Measurements from ENCODE around the gene LAMA3.

DNA sequence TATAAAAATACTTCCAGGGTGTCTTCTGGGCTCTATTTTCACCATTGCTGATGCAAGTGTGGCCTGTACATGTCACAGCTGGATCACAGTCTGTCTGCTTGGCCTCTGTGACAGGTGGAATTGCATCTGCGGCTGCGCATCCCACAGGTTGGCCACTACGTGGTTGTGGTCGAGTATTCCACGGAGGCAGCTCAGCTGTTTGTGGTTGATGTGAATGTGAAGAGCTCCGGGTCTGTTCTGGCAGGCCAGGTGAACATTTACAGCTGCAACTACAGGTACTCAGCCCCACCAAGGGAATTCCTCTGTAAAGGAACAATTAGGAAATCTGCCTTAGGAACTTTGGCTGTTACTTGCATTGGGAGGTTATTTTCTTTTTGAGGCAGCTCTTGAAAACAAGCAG, 144.5 kb downstream of the LAMA3 start:
- no peak for TF ChIP-seq POLR2AphosphoS5 (IDR thresholded peaks at IDR 0.05)
- TF ChIP-seq, protein P1, sequence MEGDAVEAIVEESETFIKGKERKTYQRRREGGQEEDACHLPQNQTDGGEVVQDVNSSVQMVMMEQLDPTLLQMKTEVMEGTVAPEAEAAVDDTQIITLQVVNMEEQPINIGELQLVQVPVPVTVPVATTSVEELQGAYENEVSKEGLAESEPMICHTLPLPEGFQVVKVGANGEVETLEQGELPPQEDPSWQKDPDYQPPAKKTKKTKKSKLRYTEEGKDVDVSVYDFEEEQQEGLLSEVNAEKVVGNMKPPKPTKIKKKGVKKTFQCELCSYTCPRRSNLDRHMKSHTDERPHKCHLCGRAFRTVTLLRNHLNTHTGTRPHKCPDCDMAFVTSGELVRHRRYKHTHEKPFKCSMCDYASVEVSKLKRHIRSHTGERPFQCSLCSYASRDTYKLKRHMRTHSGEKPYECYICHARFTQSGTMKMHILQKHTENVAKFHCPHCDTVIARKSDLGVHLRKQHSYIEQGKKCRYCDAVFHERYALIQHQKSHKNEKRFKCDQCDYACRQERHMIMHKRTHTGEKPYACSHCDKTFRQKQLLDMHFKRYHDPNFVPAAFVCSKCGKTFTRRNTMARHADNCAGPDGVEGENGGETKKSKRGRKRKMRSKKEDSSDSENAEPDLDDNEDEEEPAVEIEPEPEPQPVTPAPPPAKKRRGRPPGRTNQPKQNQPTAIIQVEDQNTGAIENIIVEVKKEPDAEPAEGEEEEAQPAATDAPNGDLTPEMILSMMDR (IDR thresholded peaks at IDR 0.05 in 8 of 11, conservative IDR thresholded peaks at IDR 0.05 in 3 of 11) = no peak
- TF ChIP-seq POLR2A (IDR thresholded peaks at IDR 0.05) = no peak

Measured in spleen (tissue), 7 donors.